Activated CD8-positive, alpha-beta memory T cell treated with anti-CD3 and anti-CD28 coated beads, Interleukin-2, amount 10 ng/mL, durations not matched to agents 7 days and 5 days (primary cell): ENCODE measurements around the gene PRDM8. TPM values are rescaled to one million over a fixed set of nuclear protein-coding genes. Genes with fewer than 3 reads are reported as not detected.
"Not testable (repeated sequence)": the region's sequence is repeated elsewhere in the genome, so short reads cannot be mapped to it uniquely, and the experiment has no call there.

ENCODE experiments used
- ATAC-seq: fragments of 150-1000 bp; cut with Tn5 transposase; one replicate; pipeline ENCODE4 v1.10.0; 2021; ENCODE audit warnings: moderate library complexity
- CTCF ChIA-PET: fragments of 350-600 bp; sonication (Branson Sonifier 250); formaldehyde crosslinking; loops from one replicate; lab custom pipeline; 2021; ENCODE audit warnings: antibody characterized with exemption; lab: Charles Lee
- DNase-seq: peaks from one replicate; pipeline ENCODE4 v3.0.0-alpha.2; 2020
- H3K27ac Mint-ChIP-seq: one replicate; pipeline ENCODE4 v1.8.0; 2021; ENCODE audit warnings: mild to moderate bottlenecking, mixed read lengths
- H3K27me3 Mint-ChIP-seq: one replicate; pipeline ENCODE4 v1.8.0; 2021; ENCODE audit warnings: mixed read lengths
- H3K36me3 Mint-ChIP-seq: one replicate; pipeline ENCODE4 v1.8.0; 2021; ENCODE audit warnings: mild to moderate bottlenecking, mixed read lengths
- H3K4me1 Mint-ChIP-seq: one replicate; pipeline ENCODE4 v1.8.0; 2021; ENCODE audit warnings: mixed read lengths
- H3K4me3 Mint-ChIP-seq: one replicate; pipeline ENCODE4 v1.8.0; 2021; ENCODE audit warnings: mild to moderate bottlenecking, moderate library complexity, mixed read lengths
- H3K9me3 Mint-ChIP-seq: one replicate; pipeline ENCODE4 v1.8.0; 2022; ENCODE audit warnings: low read depth, mixed read lengths
- total RNA-seq, 2 experiments: library from RNA; stranded (reverse); gene quantifications; one replicate each; pipeline ENCODE4 v1.2.3, GENCODE V29; 2021

The PRDM8 gene
- total RNA-seq, 2 experiments from 2014 or later, result 21.7 to 32.5 TPM

- no peak overlapping the region for H3K27ac Mint-ChIP-seq
- no peak overlapping the region for H3K4me3 Mint-ChIP-seq
- CTCF ChIA-PET, result no interaction called here
- no peaks in the 10 kb centered on the region for H3K9me3 Mint-ChIP-seq
- H3K36me3 Mint-ChIP-seq, result no peaks in the 10 kb centered on the region
- no peaks in the 10 kb centered on the region for H3K4me1 Mint-ChIP-seq
- peaks cover 39% of the 10 kb centered on the region for H3K27me3 Mint-ChIP-seq
- ATAC-seq (no peak), DNase-seq (no peak)
These were observed 31.2 kb downstream of the PRDM8 start for GRCh38 chr4:80228460-80228859.

- no peaks in the 10 kb centered on the region for H3K36me3 Mint-ChIP-seq
- H3K27me3 Mint-ChIP-seq, result peaks cover 42% of the 10 kb centered on the region
- no peak overlapping the region for H3K4me3 Mint-ChIP-seq
- CTCF ChIA-PET, result no interaction called here
- no peaks in the 10 kb centered on the region for H3K4me1 Mint-ChIP-seq
- no peak for ATAC-seq
- DNase-seq, result no peak
- no peak overlapping the region for H3K27ac Mint-ChIP-seq
- no peaks in the 10 kb centered on the region for H3K9me3 Mint-ChIP-seq
These were observed 31.8 kb downstream of the PRDM8 start for GRCh38 chr4:80229128-80229527.

GRCh38 chr4:80229590-80229989 lies 32.3 kb downstream of the PRDM8 start:
- Mint-ChIP-seq H3K4me3 (no peak overlapping the region), H3K9me3 (no peaks in the 10 kb centered on the region), H3K27me3 (peaks cover 42% of the 10 kb centered on the region), H3K4me1 (no peaks in the 10 kb centered on the region), H3K27ac (no peak overlapping the region), H3K36me3 (no peaks in the 10 kb centered on the region)
- CTCF ChIA-PET, result no interaction called here
- ATAC-seq, result no peak
- DNase-seq, result no peak

GRCh38 chr4:80231180-80231579 lies 33.9 kb downstream of the PRDM8 start:
- no peaks in the 10 kb centered on the region for H3K9me3 Mint-ChIP-seq
- no peak overlapping the region for H3K27ac Mint-ChIP-seq
- DNase-seq (no peak), ATAC-seq (no peak)
- CTCF ChIA-PET, result interaction anchor here (0.7 kb wide), 1 partner anchor 10 kb away, joined by 3 read pairs; no protein-coding TSS in a partner anchor
- H3K4me3 Mint-ChIP-seq, result no peak overlapping the region
- no peaks in the 10 kb centered on the region for H3K4me1 Mint-ChIP-seq
- H3K27me3 Mint-ChIP-seq, result peaks cover 45% of the 10 kb centered on the region
- H3K36me3 Mint-ChIP-seq, result no peaks in the 10 kb centered on the region

- CTCF ChIA-PET, result no interaction called here
- DNase-seq, result no peak
- no peak overlapping the region for H3K27ac Mint-ChIP-seq
- no peaks in the 10 kb centered on the region for H3K36me3 Mint-ChIP-seq
- H3K9me3 Mint-ChIP-seq, result no peaks in the 10 kb centered on the region
- H3K4me3 Mint-ChIP-seq, result no peak overlapping the region
- ATAC-seq, result no peak
- H3K4me1 Mint-ChIP-seq, result no peaks in the 10 kb centered on the region
- peaks cover 45% of the 10 kb centered on the region for H3K27me3 Mint-ChIP-seq
These were observed 35.5 kb downstream of the PRDM8 start for GRCh38 chr4:80232707-80233370.

- CTCF ChIA-PET, result no interaction called here
- H3K9me3 Mint-ChIP-seq, result no peaks in the 10 kb centered on the region
- H3K36me3 Mint-ChIP-seq, result no peaks in the 10 kb centered on the region
- ATAC-seq (no peak), DNase-seq (no peak)
- no peak overlapping the region for H3K4me3 Mint-ChIP-seq
- H3K27ac Mint-ChIP-seq, result no peak overlapping the region
- no peaks in the 10 kb centered on the region for H3K4me1 Mint-ChIP-seq
- H3K27me3 Mint-ChIP-seq, result peaks cover 42% of the 10 kb centered on the region
These were observed 36.1 kb downstream of the PRDM8 start for GRCh38 chr4:80233390-80233789.

GRCh38 chr4:80235451-80235850 lies 38.1 kb downstream of the PRDM8 start:
- no peak for ATAC-seq
- Mint-ChIP-seq H3K27ac (no peak overlapping the region), H3K4me1 (no peaks in the 10 kb centered on the region), H3K27me3 (peaks cover 24% of the 10 kb centered on the region), H3K36me3 (no peaks in the 10 kb centered on the region), H3K4me3 (no peak overlapping the region), H3K9me3 (no peaks in the 10 kb centered on the region)
- CTCF ChIA-PET, result interaction anchor here (1.0 kb wide), 1 partner anchor 33 kb away, joined by 4 read pairs; no protein-coding TSS in a partner anchor
- no peak for DNase-seq

- Mint-ChIP-seq H3K27me3 (peaks cover 11% of the 10 kb centered on the region), H3K9me3 (no peaks in the 10 kb centered on the region), H3K4me3 (no peak overlapping the region), H3K4me1 (no peaks in the 10 kb centered on the region), H3K27ac (no peak overlapping the region), H3K36me3 (no peaks in the 10 kb centered on the region)
- CTCF ChIA-PET, result no interaction called here
- no peak for ATAC-seq
- no peak for DNase-seq
These were observed 40.7 kb downstream of the PRDM8 start for GRCh38 chr4:80237992-80238391.

GRCh38 chr4:80239480-80240150 lies 42.3 kb downstream of the PRDM8 start:
- H3K4me3 Mint-ChIP-seq, result no peak overlapping the region
- no peaks in the 10 kb centered on the region for H3K36me3 Mint-ChIP-seq
- CTCF ChIA-PET, result no interaction called here
- H3K27ac Mint-ChIP-seq, result no peak overlapping the region
- DNase-seq (no peak), ATAC-seq (no peak)
- no peaks in the 10 kb centered on the region for H3K9me3 Mint-ChIP-seq
- peaks cover 6% of the 10 kb centered on the region for H3K27me3 Mint-ChIP-seq
- no peaks in the 10 kb centered on the region for H3K4me1 Mint-ChIP-seq

GRCh38 chr4:80240976-80241375 lies 43.7 kb downstream of the PRDM8 start:
- no peak overlapping the region for H3K27ac Mint-ChIP-seq
- ATAC-seq (no peak), DNase-seq (no peak)
- no peak overlapping the region for H3K4me3 Mint-ChIP-seq
- no peaks in the 10 kb centered on the region for H3K36me3 Mint-ChIP-seq
- peaks cover 2% of the 10 kb centered on the region for H3K27me3 Mint-ChIP-seq
- no peaks in the 10 kb centered on the region for H3K9me3 Mint-ChIP-seq
- H3K4me1 Mint-ChIP-seq, result no peaks in the 10 kb centered on the region
- CTCF ChIA-PET, result no interaction called here

- Mint-ChIP-seq H3K4me3 (no peak overlapping the region), H3K27ac (no peak overlapping the region), H3K36me3 (no peaks in the 10 kb centered on the region), H3K9me3 (no peaks in the 10 kb centered on the region), H3K4me1 (no peaks in the 10 kb centered on the region), H3K27me3 (peaks cover 13% of the 10 kb centered on the region)
- CTCF ChIA-PET, result no interaction called here
- DNase-seq (no peak), ATAC-seq (no peak)
These were observed 46.1 kb downstream of the PRDM8 start for GRCh38 chr4:80243274-80244018.

GRCh38 chr4:80247484-80247883 lies 50.2 kb downstream of the PRDM8 start:
- ATAC-seq, DNase-seq, H3K4me3 Mint-ChIP-seq, H3K27ac Mint-ChIP-seq, H3K4me1 Mint-ChIP-seq, H3K36me3 Mint-ChIP-seq, H3K9me3 Mint-ChIP-seq: not testable (repeated sequence)
- CTCF ChIA-PET, result interaction anchor here (1.2 kb wide), 1 partner anchor 27 kb away, joined by 3 read pairs; no protein-coding TSS in a partner anchor
- peaks cover 25% of the 10 kb centered on the region for H3K27me3 Mint-ChIP-seq

GRCh38 chr4:80249144-80249543 lies 51.8 kb downstream of the PRDM8 start:
- no peak for DNase-seq
- CTCF ChIA-PET, result no interaction called here
- Mint-ChIP-seq H3K9me3 (no peaks in the 10 kb centered on the region), H3K27me3 (peaks cover 28% of the 10 kb centered on the region), H3K4me3 (no peak overlapping the region), H3K4me1 (no peaks in the 10 kb centered on the region), H3K36me3 (no peaks in the 10 kb centered on the region), H3K27ac (no peak overlapping the region)
- no peak for ATAC-seq
